Measurements from ENCODE around the gene UQCRHL.

The UQCRHL gene

DNA sequence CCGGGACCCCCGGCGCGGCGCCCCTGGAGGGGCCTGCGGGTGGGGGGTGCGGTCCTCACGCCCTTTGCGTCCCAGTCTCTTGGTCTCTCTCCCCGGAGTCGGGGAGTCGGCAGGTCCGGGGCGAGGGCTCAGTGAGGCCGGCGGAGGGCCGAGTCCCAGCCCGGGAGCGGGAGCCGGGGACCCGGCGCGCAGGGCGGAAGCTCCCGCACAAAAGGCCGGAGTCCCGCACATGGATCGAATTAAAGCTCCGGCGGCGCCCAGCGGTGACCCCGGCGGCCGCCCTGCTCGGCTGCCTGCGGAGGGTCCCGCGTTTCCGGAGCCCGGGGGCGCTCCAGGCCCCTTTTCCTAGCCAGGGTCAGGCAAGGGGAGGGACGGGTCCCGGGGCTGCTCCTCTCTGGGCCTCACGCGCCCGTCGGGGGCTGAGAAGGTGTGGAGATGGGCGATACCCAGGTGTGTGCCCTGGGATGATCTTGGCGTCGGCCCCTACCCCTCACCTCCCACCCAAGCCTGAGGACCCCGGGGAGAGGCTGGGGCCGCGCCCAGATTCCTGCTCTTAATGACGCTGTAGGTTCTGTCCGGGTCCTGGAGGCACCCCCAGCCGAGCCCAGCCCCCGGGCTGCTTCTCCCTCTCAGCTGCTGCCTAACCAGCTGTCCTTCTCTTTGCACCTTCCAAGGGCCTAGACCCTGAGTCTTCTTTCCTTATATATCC, 48.3 kb downstream of the UQCRHL start:
- DNase-seq (ENCODE audit: low read depth in 1 of 2, low spot score in 1 of 2), result no peak

DNA sequence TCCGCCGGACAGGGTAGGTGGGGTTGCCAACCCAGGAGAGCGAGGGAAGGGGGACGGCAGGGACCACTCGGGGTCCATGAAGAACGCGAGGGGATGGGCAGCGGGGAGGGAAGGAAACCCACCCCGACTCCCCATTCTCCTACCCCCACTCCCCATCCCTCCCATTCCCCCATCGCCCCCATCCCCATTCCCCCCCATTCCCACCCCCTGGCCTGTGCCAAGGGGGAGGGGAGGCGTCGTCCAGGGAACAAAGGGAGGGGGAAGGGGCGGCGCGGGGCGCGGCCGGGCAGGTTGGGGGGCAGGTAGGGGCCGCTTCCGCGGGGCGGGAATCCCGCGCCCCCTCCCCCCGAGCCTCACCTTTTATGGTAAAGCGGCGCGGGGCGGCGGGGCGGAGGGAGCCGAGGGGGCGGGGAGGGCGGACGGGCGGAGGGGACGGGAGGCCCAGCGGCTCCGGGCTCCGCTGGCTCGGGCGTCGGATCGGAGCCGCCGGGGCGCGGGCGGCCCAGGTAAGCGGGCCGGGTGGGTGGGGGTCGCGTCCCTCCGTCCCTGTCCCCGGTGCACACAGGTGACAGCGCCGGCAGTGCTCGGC, 49.0 kb downstream of the UQCRHL start, which contains the start of gene FBLIM1:
FBLIM1 (plus strand) TSS at position 453 of the 589 bp plus-strand sequence. CDS start 6,189 bp downstream, outside the sequence.
- DNase-seq (ENCODE audit: low read depth in 1 of 2, low spot score in 1 of 2), result no peak

GRCh38 chr1:15757575-15758342, 49.7 kb downstream of the UQCRHL start:
- no peak for DNase-seq (ENCODE audit: low read depth in 1 of 2, low spot score in 1 of 2)
